HL-60 (cell line): ENCODE measurements around the gene AARSD1.
"Not testable (repeated sequence)": the region's sequence is repeated elsewhere in the genome, so short reads cannot be mapped to it uniquely, and the experiment has no call there.

Source experiments
- TF ChIP-seq, protein P1 (sequence below): IDR thresholded peaks from one replicate; pipeline ENCODE4 v1.5.1; 2011; ENCODE audit warnings: low read length, control low read depth, inconsistent platforms; ENCODE audit not compliant: insufficient read depth
- TF ChIP-seq, protein P2 (sequence below): IDR thresholded peaks from 2 replicates; pipeline ENCODE4 v1.6.1; 2012; ENCODE audit warnings: low read depth; ENCODE audit not compliant: insufficient replicate concordance

DNA sequence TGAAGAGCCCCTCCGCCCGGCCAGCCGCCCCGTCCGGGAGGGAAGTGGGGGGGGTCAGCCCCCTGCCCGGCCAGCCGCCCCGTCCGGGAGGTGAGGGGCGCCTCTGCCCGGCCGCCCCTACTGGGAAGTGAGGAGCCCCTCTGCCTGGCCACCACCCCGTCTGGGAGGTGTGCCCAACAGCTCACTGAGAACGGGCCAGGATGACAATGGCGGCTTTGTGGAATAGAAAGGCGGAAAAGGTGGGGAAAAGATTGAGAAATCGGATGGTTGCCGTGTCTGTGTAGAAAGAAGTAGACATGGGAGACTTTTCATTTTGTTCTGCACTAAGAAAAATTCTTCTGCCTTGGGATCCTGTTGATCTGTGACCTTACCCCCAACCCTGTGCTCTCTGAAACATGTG is 9.1 kb upstream of the AARSD1 start:
- TF ChIP-seq, protein P1, sequence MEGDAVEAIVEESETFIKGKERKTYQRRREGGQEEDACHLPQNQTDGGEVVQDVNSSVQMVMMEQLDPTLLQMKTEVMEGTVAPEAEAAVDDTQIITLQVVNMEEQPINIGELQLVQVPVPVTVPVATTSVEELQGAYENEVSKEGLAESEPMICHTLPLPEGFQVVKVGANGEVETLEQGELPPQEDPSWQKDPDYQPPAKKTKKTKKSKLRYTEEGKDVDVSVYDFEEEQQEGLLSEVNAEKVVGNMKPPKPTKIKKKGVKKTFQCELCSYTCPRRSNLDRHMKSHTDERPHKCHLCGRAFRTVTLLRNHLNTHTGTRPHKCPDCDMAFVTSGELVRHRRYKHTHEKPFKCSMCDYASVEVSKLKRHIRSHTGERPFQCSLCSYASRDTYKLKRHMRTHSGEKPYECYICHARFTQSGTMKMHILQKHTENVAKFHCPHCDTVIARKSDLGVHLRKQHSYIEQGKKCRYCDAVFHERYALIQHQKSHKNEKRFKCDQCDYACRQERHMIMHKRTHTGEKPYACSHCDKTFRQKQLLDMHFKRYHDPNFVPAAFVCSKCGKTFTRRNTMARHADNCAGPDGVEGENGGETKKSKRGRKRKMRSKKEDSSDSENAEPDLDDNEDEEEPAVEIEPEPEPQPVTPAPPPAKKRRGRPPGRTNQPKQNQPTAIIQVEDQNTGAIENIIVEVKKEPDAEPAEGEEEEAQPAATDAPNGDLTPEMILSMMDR: not testable (repeated sequence)
- TF ChIP-seq, protein P2, sequence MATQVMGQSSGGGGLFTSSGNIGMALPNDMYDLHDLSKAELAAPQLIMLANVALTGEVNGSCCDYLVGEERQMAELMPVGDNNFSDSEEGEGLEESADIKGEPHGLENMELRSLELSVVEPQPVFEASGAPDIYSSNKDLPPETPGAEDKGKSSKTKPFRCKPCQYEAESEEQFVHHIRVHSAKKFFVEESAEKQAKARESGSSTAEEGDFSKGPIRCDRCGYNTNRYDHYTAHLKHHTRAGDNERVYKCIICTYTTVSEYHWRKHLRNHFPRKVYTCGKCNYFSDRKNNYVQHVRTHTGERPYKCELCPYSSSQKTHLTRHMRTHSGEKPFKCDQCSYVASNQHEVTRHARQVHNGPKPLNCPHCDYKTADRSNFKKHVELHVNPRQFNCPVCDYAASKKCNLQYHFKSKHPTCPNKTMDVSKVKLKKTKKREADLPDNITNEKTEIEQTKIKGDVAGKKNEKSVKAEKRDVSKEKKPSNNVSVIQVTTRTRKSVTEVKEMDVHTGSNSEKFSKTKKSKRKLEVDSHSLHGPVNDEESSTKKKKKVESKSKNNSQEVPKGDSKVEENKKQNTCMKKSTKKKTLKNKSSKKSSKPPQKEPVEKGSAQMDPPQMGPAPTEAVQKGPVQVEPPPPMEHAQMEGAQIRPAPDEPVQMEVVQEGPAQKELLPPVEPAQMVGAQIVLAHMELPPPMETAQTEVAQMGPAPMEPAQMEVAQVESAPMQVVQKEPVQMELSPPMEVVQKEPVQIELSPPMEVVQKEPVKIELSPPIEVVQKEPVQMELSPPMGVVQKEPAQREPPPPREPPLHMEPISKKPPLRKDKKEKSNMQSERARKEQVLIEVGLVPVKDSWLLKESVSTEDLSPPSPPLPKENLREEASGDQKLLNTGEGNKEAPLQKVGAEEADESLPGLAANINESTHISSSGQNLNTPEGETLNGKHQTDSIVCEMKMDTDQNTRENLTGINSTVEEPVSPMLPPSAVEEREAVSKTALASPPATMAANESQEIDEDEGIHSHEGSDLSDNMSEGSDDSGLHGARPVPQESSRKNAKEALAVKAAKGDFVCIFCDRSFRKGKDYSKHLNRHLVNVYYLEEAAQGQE: not testable (repeated sequence)
